H1 (cell line): ENCODE results near the gene KLF13. TPM values are rescaled to one million over a fixed set of nuclear protein-coding genes. Genes with fewer than 3 reads are reported as not detected.

Source experiments
- GABPA ChIP-seq: IDR thresholded peaks from 2 replicates; pipeline ENCODE4 v1.6.1; 2011; ENCODE audit warnings: mild to moderate bottlenecking, low read length, moderate library complexity, borderline replicate concordance; ENCODE audit not compliant: insufficient read depth
- polyA plus RNA-seq, 7 experiments: library from polyadenylated mRNA; depleted of rRNA in 3 of 7; stranded (reverse) in 5 of 7; unstranded in 2 of 7; fragments of >200 nt in 5 of 7; fragments of 200-250 nt in 2 of 7; gene quantifications; 1 replicate in 5 of 7; 2 replicates in 1 of 7; 4 replicates in 1 of 7; pipeline versions ENCODE4 v1.2.1 to v1.2.3, GENCODE V29; 2011 to 2013; ENCODE audit warnings: missing spikeins in 2 of 7, mixed read lengths in 2 of 7
- total RNA-seq: library from RNA; stranded (reverse); fragmentation: NEBNext Ultra II Directional; extraction: Animal tissue kit (Norgen Biotek cat#: 25700); gene quantifications from 2 replicates; pipeline ENCODE4 v1.2.1, GENCODE V29; 2021

KLF13 gene
- total and polyA plus RNA-seq, 2 of the 8 experiments (the other 6 are each of a cell fraction or from before 2014, with no cell fraction given), result 18.3 to 33.4 TPM

DNA sequence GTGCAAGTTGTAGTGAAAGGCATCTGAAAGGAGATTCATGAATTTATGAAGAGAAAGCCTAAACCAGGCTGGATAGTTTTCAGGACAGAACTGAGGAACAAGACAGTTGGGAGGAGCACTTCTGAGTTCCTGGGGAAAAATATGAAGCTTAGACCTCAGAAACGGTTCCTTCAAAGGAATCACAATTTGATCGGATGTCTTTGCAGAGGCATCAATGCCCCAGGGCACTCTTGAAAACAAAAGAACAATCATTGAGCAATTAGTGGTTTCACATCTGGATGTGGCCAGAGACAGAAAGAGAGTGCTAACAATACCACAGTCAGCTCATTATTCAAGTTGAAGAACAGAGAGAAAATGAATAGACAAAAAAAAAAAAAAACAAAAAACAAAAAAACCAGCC is 86.2 kb downstream of the KLF13 start (continued):
- no peak for TF ChIP-seq GABPA
